Neural progenitor cell (in vitro differentiated cells): ENCODE data around the gene DOCK3. TPM values are rescaled to one million over a fixed set of nuclear protein-coding genes. Genes with fewer than 3 reads are reported as not detected.

Source experiments
- DNase-seq: peaks from one replicate; pipeline ENCODE4 v3.0.0-alpha.2; 2016; ENCODE audit warnings: low spot score
- H2AFZ ChIP-seq: fragments of 200-600 bp; sonication (generic); replicated peaks from 2 replicates; pipeline ENCODE4 v1.6.1; 2016; ENCODE audit warnings: antibody characterized with exemption
- H3F3A ChIP-seq: fragments of 200-600 bp; sonication (generic); 2 replicates; pipeline ENCODE4 v1.6.1; 2016; ENCODE audit warnings: antibody characterized with exemption, low read depth
- H3K27ac ChIP-seq: fragments of 200-600 bp; sonication (generic); 2 replicates; pipeline ENCODE4 v1.5.1; 2016; ENCODE audit warnings: mild to moderate bottlenecking
- H3K27me3 ChIP-seq: fragments of 200-600 bp; sonication (generic); 2 replicates; pipeline ENCODE4 v1.6.1; 2016; ENCODE audit warnings: mild to moderate bottlenecking, moderate library complexity
- H3K36me3 ChIP-seq: fragments of 200-600 bp; sonication (generic); 2 replicates; pipeline ENCODE4 v1.5.1; 2016
- H3K4me1 ChIP-seq: fragments of 200-600 bp; sonication (generic); 2 replicates; pipeline ENCODE4 v1.6.1; 2016; ENCODE audit warnings: mixed run types
- H3K4me2 ChIP-seq: fragments of 200-600 bp; sonication (generic); 2 replicates; pipeline ENCODE4 v1.6.1; 2016
- H3K4me3 ChIP-seq: fragments of 200-600 bp; sonication (generic); 2 replicates; pipeline ENCODE4 v1.5.1; 2016
- H3K79me2 ChIP-seq: fragments of 200-600 bp; sonication (generic); 2 replicates; pipeline ENCODE4 v1.6.1; 2016; ENCODE audit warnings: low read depth
- H3K9ac ChIP-seq: fragments of 200-600 bp; sonication (generic); 2 replicates; pipeline ENCODE4 v1.6.1; 2016
- H3K9me3 ChIP-seq: fragments of 200-600 bp; sonication (generic); 2 replicates; pipeline ENCODE4 v1.5.1; 2016; ENCODE audit warnings: low read depth
- H4K20me1 ChIP-seq: fragments of 200-600 bp; sonication (generic); 2 replicates; pipeline ENCODE4 v1.6.1; 2016; ENCODE audit warnings: low read depth
- H3K27ac Mint-ChIP-seq: 3 replicates; pipeline ENCODE4 v1.8.0; 2021; ENCODE audit warnings: mixed read lengths
- H3K27me3 Mint-ChIP-seq: 2 replicates; pipeline ENCODE4 v1.8.0; 2022; ENCODE audit warnings: low read depth, mild to moderate bottlenecking, inconsistent platforms, moderate library complexity, mixed read lengths; ENCODE audit not compliant: insufficient read depth
- H3K36me3 Mint-ChIP-seq: 3 replicates; pipeline ENCODE4 v1.8.0; 2021; ENCODE audit warnings: mixed read lengths
- H3K4me1 Mint-ChIP-seq: 3 replicates; pipeline ENCODE4 v1.8.0; 2021; ENCODE audit warnings: mixed read lengths
- H3K4me3 Mint-ChIP-seq: 3 replicates; pipeline ENCODE4 v1.8.0; 2021; ENCODE audit warnings: mild to moderate bottlenecking, moderate library complexity, mixed read lengths
- H3K9me3 Mint-ChIP-seq: 3 replicates; pipeline ENCODE4 v1.8.0; 2020; ENCODE audit warnings: mixed read lengths
- CTCF ChIP-seq: fragments of 200-600 bp; sonication (generic); IDR thresholded peaks from 2 replicates; pipeline ENCODE4 v1.5.1; 2017; ENCODE audit warnings: antibody characterized with exemption, mild to moderate bottlenecking
- EZH2 ChIP-seq: fragments of 200-600 bp; sonication (generic); IDR thresholded peaks from 2 replicates; pipeline ENCODE4 v1.6.1; 2017; ENCODE audit warnings: antibody characterized with exemption, mild to moderate bottlenecking, moderate library complexity
- EZH2phosphoT487 ChIP-seq: fragments of 200-600 bp; sonication (generic); IDR thresholded peaks from 2 replicates; pipeline ENCODE4 v1.6.1; 2017; ENCODE audit warnings: antibody characterized with exemption
- total RNA-seq: library from RNA; depleted of rRNA; stranded (reverse); fragments of >200 nt; gene quantifications from 2 replicates; pipeline ENCODE4 v1.2.3, GENCODE V29; 2015; ENCODE audit warnings: low replicate concordance

The DOCK3 gene
- total RNA-seq, 1 donor from 2014 or later, result 10.7 TPM

GRCh38 chr3:50848308-50848707, 173.6 kb downstream of the DOCK3 start:
- Mint-ChIP-seq H3K36me3 (no peaks in the 10 kb centered on the region), H3K4me1 (no peaks in the 10 kb centered on the region), H3K9me3 (peaks cover 17% of the 10 kb centered on the region), H3K4me3 (no peak overlapping the region), H3K27ac (no peak overlapping the region), H3K27me3 (no peaks in the 10 kb centered on the region)
- H3K4me1 ChIP-seq, result no peaks in the 10 kb centered on the region
- no peak overlapping the region for H2AFZ ChIP-seq
- H3K79me2 ChIP-seq, result peaks cover 8% of the 10 kb centered on the region
- DNase-seq, result no peak
- H3K27ac ChIP-seq, result no peak overlapping the region
- no peaks in the 10 kb centered on the region for H4K20me1 ChIP-seq
- TF ChIP-seq EZH2phosphoT487, result no peak
- no peak for TF ChIP-seq CTCF
- TF ChIP-seq EZH2, result no peak
- H3K36me3 ChIP-seq, result peaks cover 5% of the 10 kb centered on the region
- no peak overlapping the region for H3K9ac ChIP-seq
- H3K4me2 ChIP-seq, result no peak overlapping the region
- H3K27me3 ChIP-seq, result no peaks in the 10 kb centered on the region
- H3K9me3 ChIP-seq, result no peaks in the 10 kb centered on the region
- peaks cover 3% of the 10 kb centered on the region for H3F3A ChIP-seq
- H3K4me3 ChIP-seq, result no peak overlapping the region

- Histone ChIP-seq H3K4me2 (no peak overlapping the region), H3K9ac (no peak overlapping the region), H3K4me3 (no peak overlapping the region), H3K27ac (no peak overlapping the region), H3K4me1 (no peaks in the 10 kb centered on the region), H3K79me2 (peaks cover 30% of the 10 kb centered on the region), H4K20me1 (no peaks in the 10 kb centered on the region), H3K27me3 (no peaks in the 10 kb centered on the region), H3K36me3 (peaks cover 5% of the 10 kb centered on the region), H3F3A (peaks cover 3% of the 10 kb centered on the region), H3K9me3 (peaks cover 3% of the 10 kb centered on the region), H2AFZ (no peak overlapping the region)
- TF ChIP-seq EZH2 (no peak), CTCF (no peak), EZH2phosphoT487 (no peak)
- peaks cover 27% of the 10 kb centered on the region for H3K9me3 Mint-ChIP-seq
- DNase-seq, result no peak
- no peaks in the 10 kb centered on the region for H3K4me1 Mint-ChIP-seq
- peaks cover 5% of the 10 kb centered on the region for H3K27me3 Mint-ChIP-seq
- peaks cover 3% of the 10 kb centered on the region for H3K36me3 Mint-ChIP-seq
- H3K4me3 Mint-ChIP-seq, result no peak overlapping the region
- no peak overlapping the region for H3K27ac Mint-ChIP-seq
These were observed 176.1 kb downstream of the DOCK3 start for GRCh38 chr3:50850639-50851511.

- H3K27ac ChIP-seq, result no peak overlapping the region
- no peak overlapping the region for H3K4me3 ChIP-seq
- Mint-ChIP-seq H3K36me3 (peaks cover 3% of the 10 kb centered on the region), H3K4me1 (no peaks in the 10 kb centered on the region), H3K4me3 (no peak overlapping the region), H3K27ac (no peak overlapping the region), H3K9me3 (peaks cover 23% of the 10 kb centered on the region), H3K27me3 (peaks cover 7% of the 10 kb centered on the region)
- H2AFZ ChIP-seq, result no peak overlapping the region
- peaks cover 3% of the 10 kb centered on the region for H3F3A ChIP-seq
- no peaks in the 10 kb centered on the region for H3K27me3 ChIP-seq
- no peak for TF ChIP-seq EZH2
- no peak for TF ChIP-seq EZH2phosphoT487
- TF ChIP-seq CTCF, result no peak
- no peak overlapping the region for H3K4me2 ChIP-seq
- H3K9me3 ChIP-seq, result peaks cover 5% of the 10 kb centered on the region
- no peak for DNase-seq
- peaks cover 33% of the 10 kb centered on the region for H3K79me2 ChIP-seq
- H4K20me1 ChIP-seq, result no peaks in the 10 kb centered on the region
- no peaks in the 10 kb centered on the region for H3K36me3 ChIP-seq
- no peaks in the 10 kb centered on the region for H3K4me1 ChIP-seq
- no peak overlapping the region for H3K9ac ChIP-seq
These were observed 179.2 kb downstream of the DOCK3 start for GRCh38 chr3:50853936-50854335.
